ENCODE results near the gene SSU72.
A peak's percentile ranks its signal among the peaks of the same experiment; 100 is the strongest.
"Not testable (repeated sequence)": the region's sequence is repeated elsewhere in the genome, so short reads cannot be mapped to it uniquely, and the experiment has no call there.

SSU72 gene

GRCh38 chr1:1556961-1557360, 17.7 kb downstream of the SSU72 start:
- H3K9me3 ChIP-seq (ENCODE audit: insufficient read depth, low read depth, low read length); H3K18ac ChIP-seq (ENCODE audit: low read length); H2BK5ac ChIP-seq (ENCODE audit: low read depth, low read length, poor library complexity); H3K4me2 ChIP-seq (ENCODE audit: low read length); H3K27me3 ChIP-seq (ENCODE audit: insufficient read depth, low read length); H3K79me1 ChIP-seq (ENCODE audit: low read length); H3K4me1 ChIP-seq (ENCODE audit: control insufficient read depth in 1 of 2, insufficient read depth in 2 of 2, low read length in 2 of 2); H3K79me2 ChIP-seq (ENCODE audit: control insufficient read depth, insufficient read depth, low read length, poor library complexity); H3K4ac ChIP-seq (ENCODE audit: low read depth, low read length); H2AK5ac ChIP-seq (ENCODE audit: low read length); H4K12ac ChIP-seq (ENCODE audit: low read depth, low read length); H4K91ac ChIP-seq (ENCODE audit: low read depth, low read length); H3K14ac ChIP-seq (ENCODE audit: low read length); H3K4me3 ChIP-seq (ENCODE audit: low read depth, low read length); H3K23ac ChIP-seq (ENCODE audit: low read length); H3K9ac ChIP-seq (ENCODE audit: low read length); H2AFZ ChIP-seq (ENCODE audit: insufficient read depth, low read length, poor library complexity); H2BK120ac ChIP-seq (ENCODE audit: insufficient read depth, low read length, poor library complexity); H3K27ac ChIP-seq (ENCODE audit: low read depth, low read length); H4K8ac ChIP-seq (ENCODE audit: low read depth, low read length); H2BK12ac ChIP-seq (ENCODE audit: low read length): not testable (repeated sequence)
- no CpG with 5 or more reads among the region's 11 CpGs for WGBS (ENCODE audit: extremely low coverage, insufficient coverage, insufficient read length)
- DNase-seq, result peak in 1 of 2 donors; percentile 10
- peaks cover 26 to 37% of the 10 kb centered on the region in 2 experiments for H3K36me3 ChIP-seq (ENCODE audit: control insufficient read depth in 1 of 2, insufficient read depth in 2 of 2, low read length in 2 of 2)

- Histone ChIP-seq H3K79me2 (ENCODE audit: control insufficient read depth, insufficient read depth, low read length, poor library complexity) (no peaks in the 10 kb centered on the region), H2AK5ac (ENCODE audit: low read length) (no peak overlapping the region), H3K27me3 (ENCODE audit: insufficient read depth, low read length) (no peaks in the 10 kb centered on the region), H3K4me3 (ENCODE audit: low read depth, low read length) (no peak overlapping the region), H3K18ac (ENCODE audit: low read length) (no peak overlapping the region), H3K36me3 (ENCODE audit: control insufficient read depth in 1 of 2, insufficient read depth in 2 of 2, low read length in 2 of 2) (peaks cover 22 to 33% of the 10 kb centered on the region in 2 experiments), H4K91ac (ENCODE audit: low read depth, low read length) (no peak overlapping the region), H3K79me1 (ENCODE audit: low read length) (no peaks in the 10 kb centered on the region), H3K4me1 (ENCODE audit: control insufficient read depth in 1 of 2, insufficient read depth in 2 of 2, low read length in 2 of 2) (peaks cover 2% of the 10 kb centered on the region in 2 experiments), H3K27ac (ENCODE audit: low read depth, low read length) (no peak overlapping the region), H3K9ac (ENCODE audit: low read length) (no peak overlapping the region), H4K8ac (ENCODE audit: low read depth, low read length) (no peak overlapping the region), H3K4me2 (ENCODE audit: low read length) (no peak overlapping the region), H2BK5ac (ENCODE audit: low read depth, low read length, poor library complexity) (no peak overlapping the region), H4K12ac (ENCODE audit: low read depth, low read length) (no peak overlapping the region), H3K4ac (ENCODE audit: low read depth, low read length) (no peak overlapping the region), H2BK12ac (ENCODE audit: low read length) (no peak overlapping the region), H2AFZ (ENCODE audit: insufficient read depth, low read length, poor library complexity) (no peak overlapping the region), H3K14ac (ENCODE audit: low read length) (no peak overlapping the region), H3K23ac (ENCODE audit: low read length) (no peak overlapping the region), H2BK120ac (ENCODE audit: insufficient read depth, low read length, poor library complexity) (no peak overlapping the region), H3K9me3 (ENCODE audit: insufficient read depth, low read depth, low read length) (no peaks in the 10 kb centered on the region)
- WGBS (ENCODE audit: extremely low coverage, insufficient coverage, insufficient read length), result no CpG with 5 or more reads among the region's 6 CpGs
- no peak for DNase-seq
These were observed 18.2 kb downstream of the SSU72 start for GRCh38 chr1:1556505-1556904.

- peak; percentile 15 to 43 for DNase-seq
- Histone ChIP-seq H2BK120ac (ENCODE audit: insufficient read depth, low read length, poor library complexity) (no peak overlapping the region), H4K8ac (ENCODE audit: low read depth, low read length) (no peak overlapping the region), H2BK12ac (ENCODE audit: low read length) (no peak overlapping the region), H3K4me1 (ENCODE audit: control insufficient read depth in 1 of 2, insufficient read depth in 2 of 2, low read length in 2 of 2) (peaks cover 2% of the 10 kb centered on the region in 2 experiments), H2AK5ac (ENCODE audit: low read length) (no peak overlapping the region), H3K79me1 (ENCODE audit: low read length) (no peaks in the 10 kb centered on the region), H3K4me2 (ENCODE audit: low read length) (no peak overlapping the region), H3K9ac (ENCODE audit: low read length) (no peak overlapping the region), H2AFZ (ENCODE audit: insufficient read depth, low read length, poor library complexity) (no peak overlapping the region), H3K27ac (ENCODE audit: low read depth, low read length) (no peak overlapping the region), H3K79me2 (ENCODE audit: control insufficient read depth, insufficient read depth, low read length, poor library complexity) (no peaks in the 10 kb centered on the region), H3K14ac (ENCODE audit: low read length) (no peak overlapping the region), H2BK5ac (ENCODE audit: low read depth, low read length, poor library complexity) (no peak overlapping the region), H3K36me3 (ENCODE audit: control insufficient read depth in 1 of 2, insufficient read depth in 2 of 2, low read length in 2 of 2) (peaks cover 14 to 29% of the 10 kb centered on the region in 2 experiments), H4K91ac (ENCODE audit: low read depth, low read length) (no peak overlapping the region), H3K4me3 (ENCODE audit: low read depth, low read length) (no peak overlapping the region), H3K18ac (ENCODE audit: low read length) (no peak overlapping the region), H3K23ac (ENCODE audit: low read length) (no peak overlapping the region), H3K4ac (ENCODE audit: low read depth, low read length) (no peak overlapping the region), H3K27me3 (ENCODE audit: insufficient read depth, low read length) (no peaks in the 10 kb centered on the region), H3K9me3 (ENCODE audit: insufficient read depth, low read depth, low read length) (no peaks in the 10 kb centered on the region), H4K12ac (ENCODE audit: low read depth, low read length) (no peak overlapping the region)
- WGBS (ENCODE audit: extremely low coverage, insufficient coverage, insufficient read length), result no CpG with 5 or more reads among the region's 31 CpGs
These were observed 19.4 kb downstream of the SSU72 start for GRCh38 chr1:1554926-1555915.

- H4K91ac ChIP-seq (ENCODE audit: low read depth, low read length), result no peak overlapping the region
- H4K12ac ChIP-seq (ENCODE audit: low read depth, low read length), result no peak overlapping the region
- no peak for DNase-seq
- no peak overlapping the region for H2BK120ac ChIP-seq (ENCODE audit: insufficient read depth, low read length, poor library complexity)
- no peak overlapping the region for H3K4me3 ChIP-seq (ENCODE audit: low read depth, low read length)
- H3K18ac ChIP-seq (ENCODE audit: low read length), result no peak overlapping the region
- H3K14ac ChIP-seq (ENCODE audit: low read length), result no peak overlapping the region
- H2BK5ac ChIP-seq (ENCODE audit: low read depth, low read length, poor library complexity), result no peak overlapping the region
- H3K36me3 ChIP-seq (ENCODE audit: control insufficient read depth in 1 of 2, insufficient read depth in 2 of 2, low read length in 2 of 2), result peaks cover 13 to 24% of the 10 kb centered on the region in 2 experiments
- no peaks in the 10 kb centered on the region for H3K27me3 ChIP-seq (ENCODE audit: insufficient read depth, low read length)
- H3K4ac ChIP-seq (ENCODE audit: low read depth, low read length), result no peak overlapping the region
- no peak overlapping the region for H2AFZ ChIP-seq (ENCODE audit: insufficient read depth, low read length, poor library complexity)
- no peaks in the 10 kb centered on the region for H3K79me1 ChIP-seq (ENCODE audit: low read length)
- no CpG with 5 or more reads among the region's 13 CpGs for WGBS (ENCODE audit: extremely low coverage, insufficient coverage, insufficient read length)
- no peak overlapping the region for H3K23ac ChIP-seq (ENCODE audit: low read length)
- peaks cover 2% of the 10 kb centered on the region in 2 experiments for H3K4me1 ChIP-seq (ENCODE audit: control insufficient read depth in 1 of 2, insufficient read depth in 2 of 2, low read length in 2 of 2)
- no peak overlapping the region for H3K9ac ChIP-seq (ENCODE audit: low read length)
- H2AK5ac ChIP-seq (ENCODE audit: low read length), result no peak overlapping the region
- H2BK12ac ChIP-seq (ENCODE audit: low read length), result no peak overlapping the region
- no peak overlapping the region for H3K4me2 ChIP-seq (ENCODE audit: low read length)
- H4K8ac ChIP-seq (ENCODE audit: low read depth, low read length), result no peak overlapping the region
- H3K9me3 ChIP-seq (ENCODE audit: insufficient read depth, low read depth, low read length), result no peaks in the 10 kb centered on the region
- no peak overlapping the region for H3K27ac ChIP-seq (ENCODE audit: low read depth, low read length)
- H3K79me2 ChIP-seq (ENCODE audit: control insufficient read depth, insufficient read depth, low read length, poor library complexity), result no peaks in the 10 kb centered on the region
These were observed 20.1 kb downstream of the SSU72 start for GRCh38 chr1:1554550-1554925.
